A204.1 (cell line): ENCODE measurements around the gene PHLPP1.

Experiments used
- FAIRE-seq: peaks from 2 replicates; lab custom pipeline; 2012; peaks lifted over from hg19 to GRCh38; lab: Jason Lieb, UNC

The PHLPP1 gene

DNA sequence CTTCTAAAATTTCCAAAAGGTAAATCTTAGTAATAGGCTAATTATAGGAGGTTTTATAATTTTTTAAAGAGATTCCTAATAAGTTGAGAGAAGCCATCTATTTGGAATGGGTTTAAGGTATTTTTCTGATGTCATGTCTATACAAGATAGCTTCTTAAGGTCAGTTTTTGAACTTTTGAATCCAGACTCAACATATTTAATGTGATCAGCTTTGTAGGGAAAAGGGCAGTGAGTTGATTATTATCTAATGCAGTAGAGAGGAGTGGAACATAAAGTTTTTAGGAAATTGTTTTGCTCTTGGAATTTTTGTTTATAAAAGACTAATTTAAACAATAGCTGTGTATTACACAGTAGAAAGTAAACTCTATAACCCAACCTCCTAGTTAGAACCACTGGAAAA, 96.3 kb downstream of the PHLPP1 start:
- FAIRE-seq, result no peak

DNA sequence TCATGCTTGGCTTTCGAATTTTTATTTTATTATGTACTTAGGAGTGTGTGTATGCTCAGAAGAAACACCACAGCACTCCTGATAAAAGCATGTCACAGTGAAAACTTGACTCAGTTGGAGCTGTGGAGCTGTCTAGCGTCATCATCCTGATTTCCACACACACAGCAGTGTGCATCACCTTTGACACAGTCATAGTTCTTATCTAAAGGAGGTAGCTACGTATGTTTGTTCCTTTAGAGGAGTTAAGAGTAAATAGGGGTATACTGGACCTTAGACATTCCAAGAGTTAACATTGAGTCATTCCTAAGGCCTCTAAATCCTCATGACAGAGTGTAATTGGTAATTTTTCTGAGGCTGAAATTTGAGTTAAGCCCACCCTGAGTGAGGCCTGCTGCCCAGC, 96.9 kb downstream of the PHLPP1 start:
- FAIRE-seq, result no peak

DNA sequence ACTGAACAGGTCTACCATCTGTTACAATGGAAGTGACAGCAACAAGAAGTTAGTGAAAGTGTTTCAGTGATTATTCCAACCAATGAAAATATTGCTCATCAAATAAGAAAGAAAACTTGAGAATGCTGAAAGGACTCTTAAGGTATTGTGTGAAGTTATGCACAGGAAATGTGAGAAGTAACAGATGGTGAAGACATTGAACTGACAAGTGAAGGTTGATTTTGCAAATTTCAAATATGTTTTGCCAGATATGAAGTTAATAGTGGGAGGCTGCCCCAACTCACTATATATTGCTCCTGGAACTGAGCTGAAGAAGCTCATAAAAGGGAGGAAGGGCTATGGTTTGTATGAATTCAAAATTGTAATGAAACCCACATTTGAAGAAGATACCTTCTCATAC, 97.5 kb downstream of the PHLPP1 start:
- FAIRE-seq, result no peak

DNA sequence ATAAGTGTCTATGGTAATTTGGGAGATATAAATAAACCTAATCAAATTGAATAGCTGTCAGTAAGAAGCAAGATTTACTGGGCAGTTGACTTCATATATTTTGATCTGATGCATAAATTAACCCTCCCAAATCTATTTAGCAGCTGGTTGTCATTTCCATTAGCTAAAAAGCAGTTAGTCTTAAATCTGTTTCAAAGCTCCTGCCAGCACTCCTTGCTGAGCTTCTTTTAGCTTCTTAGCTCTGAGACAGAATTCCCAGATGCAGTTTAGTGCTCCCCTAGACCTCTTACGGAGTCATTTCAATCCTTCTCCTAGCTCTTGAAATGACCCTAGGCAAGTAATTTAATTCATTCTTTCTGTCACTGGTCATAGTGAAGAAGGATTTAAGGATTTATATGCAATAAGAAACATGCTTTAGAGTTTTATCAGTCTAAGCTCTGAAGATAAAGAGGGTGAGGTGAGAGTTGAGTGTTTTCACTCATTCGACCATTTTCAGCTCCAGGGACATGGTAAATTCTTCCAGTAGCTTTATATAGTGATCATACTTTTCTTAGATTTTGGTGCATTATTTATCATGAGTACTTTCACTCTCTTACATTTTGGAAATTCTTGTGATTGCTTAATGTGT, 98.9 kb downstream of the PHLPP1 start:
- FAIRE-seq, result no peak

DNA sequence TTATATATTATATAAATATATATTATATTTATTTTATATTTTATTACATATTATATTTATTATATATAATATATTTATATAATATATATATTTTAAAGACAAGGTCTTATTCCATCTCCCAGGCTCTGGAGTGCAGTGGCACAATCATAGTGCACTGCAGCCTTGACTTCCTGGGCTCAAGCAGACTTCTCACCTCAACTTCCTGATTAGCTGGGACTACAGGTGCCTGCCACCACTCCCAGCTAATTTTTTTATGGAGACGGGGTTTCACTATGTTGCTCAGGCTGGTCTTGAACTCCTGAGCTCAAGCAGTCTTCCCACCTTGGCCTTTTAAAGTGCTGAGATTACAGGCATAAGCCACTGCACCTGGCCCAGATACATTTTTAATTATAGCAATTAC, 110.0 kb downstream of the PHLPP1 start:
- FAIRE-seq, result peak; percentile 85

DNA sequence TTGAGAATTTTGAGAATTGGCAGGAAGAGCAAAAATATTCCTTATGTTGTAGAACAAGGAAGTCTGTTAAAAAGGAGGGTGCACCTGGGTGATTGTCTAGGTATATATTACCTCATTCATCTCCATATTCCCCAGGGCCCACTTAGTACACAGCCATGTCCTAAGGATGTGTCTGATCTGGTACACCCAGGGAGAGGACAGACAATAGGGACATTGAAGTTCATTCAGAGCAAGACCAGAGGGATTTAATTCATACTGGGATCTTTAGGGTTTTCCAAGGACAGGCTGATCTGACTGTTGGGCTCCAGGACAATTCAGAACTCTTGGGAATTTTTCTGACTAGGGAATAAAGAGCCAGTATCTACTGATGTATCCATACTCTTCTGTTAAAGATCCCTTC, 112.1 kb downstream of the PHLPP1 start:
- no peak for FAIRE-seq

DNA sequence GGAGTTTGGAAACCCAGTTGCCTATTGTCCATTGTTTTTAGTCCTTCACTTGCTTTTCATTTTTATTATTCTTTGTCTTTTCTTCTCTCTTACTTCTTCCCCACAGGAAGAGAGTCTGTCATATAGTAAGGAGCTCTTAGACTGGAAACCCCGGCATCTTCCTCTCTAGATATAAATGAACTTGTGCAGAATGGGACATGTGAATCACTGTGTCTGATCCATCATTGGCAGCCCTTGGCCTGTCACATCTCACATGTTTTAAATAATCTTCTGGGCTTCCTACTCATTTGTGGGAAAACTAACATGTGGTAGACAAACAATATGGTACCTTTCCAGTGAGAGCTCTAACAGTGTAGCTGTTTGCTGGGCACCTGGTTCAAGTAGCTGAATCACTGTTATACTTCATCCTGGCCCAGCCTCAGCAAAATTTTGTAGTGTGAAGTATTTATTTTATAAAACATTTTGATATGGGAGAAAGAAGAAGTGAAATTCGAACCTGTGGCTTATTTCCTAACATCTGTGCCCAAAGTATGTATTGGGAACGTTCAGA, 112.8 kb downstream of the PHLPP1 start:
- FAIRE-seq, result no peak

DNA sequence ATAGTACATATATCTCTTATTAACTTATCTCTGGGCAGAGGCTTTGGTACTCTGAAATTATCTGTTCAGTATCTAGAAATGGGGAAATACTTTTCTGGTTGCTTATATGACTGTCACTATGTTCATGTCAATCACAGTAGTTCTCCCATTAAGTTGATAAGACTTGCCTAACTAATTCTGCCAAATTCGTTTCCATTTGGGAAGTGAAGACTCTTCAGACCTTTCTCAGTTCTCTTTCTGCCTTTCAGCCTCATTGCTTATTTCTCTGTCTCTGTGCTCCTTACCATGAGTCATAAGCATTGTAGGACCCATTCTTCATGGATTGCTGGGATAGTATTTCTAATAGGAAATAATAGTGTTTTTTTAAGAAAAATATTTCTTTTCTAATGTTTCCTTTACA, 113.5 kb downstream of the PHLPP1 start:
- FAIRE-seq, result no peak

DNA sequence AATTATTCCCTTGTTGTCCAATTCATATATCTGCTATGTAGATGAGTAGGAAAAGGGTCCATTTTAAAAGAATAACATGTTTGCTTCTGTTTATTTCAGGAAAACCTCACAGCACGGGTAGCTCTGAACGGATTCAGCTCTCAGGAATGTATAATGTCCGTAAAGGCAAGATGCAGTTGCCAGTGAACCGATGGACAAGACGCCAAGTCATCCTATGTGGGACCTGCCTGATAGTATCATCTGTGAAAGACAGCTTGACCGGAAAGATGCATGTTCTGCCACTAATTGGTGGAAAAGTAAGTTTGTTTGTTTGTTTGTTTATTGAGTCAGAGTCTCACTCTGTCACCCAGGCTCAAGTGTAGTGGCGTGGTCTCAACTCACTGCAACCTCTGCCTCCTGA, 114.6 kb downstream of the PHLPP1 start:
- FAIRE-seq, result no peak

DNA sequence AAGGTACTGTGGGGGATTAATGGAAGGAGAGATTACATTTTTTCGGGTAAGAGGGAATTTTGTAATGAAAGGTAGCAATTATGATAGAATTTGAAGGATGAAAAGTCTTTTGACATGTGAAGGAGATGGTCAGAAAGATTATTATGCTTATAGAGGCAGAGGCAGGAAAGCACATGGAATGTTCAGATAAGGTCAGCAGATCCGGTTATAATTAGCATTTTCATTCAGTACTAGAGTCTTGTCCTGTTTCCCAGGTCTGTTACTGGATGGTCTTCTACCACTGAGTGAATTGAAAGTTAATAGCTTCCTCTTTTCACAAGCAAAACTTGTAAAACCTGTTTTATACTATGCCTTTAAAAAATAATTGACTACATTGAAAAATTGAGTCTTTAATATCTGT, 116.9 kb downstream of the PHLPP1 start:
- FAIRE-seq, result no peak

DNA sequence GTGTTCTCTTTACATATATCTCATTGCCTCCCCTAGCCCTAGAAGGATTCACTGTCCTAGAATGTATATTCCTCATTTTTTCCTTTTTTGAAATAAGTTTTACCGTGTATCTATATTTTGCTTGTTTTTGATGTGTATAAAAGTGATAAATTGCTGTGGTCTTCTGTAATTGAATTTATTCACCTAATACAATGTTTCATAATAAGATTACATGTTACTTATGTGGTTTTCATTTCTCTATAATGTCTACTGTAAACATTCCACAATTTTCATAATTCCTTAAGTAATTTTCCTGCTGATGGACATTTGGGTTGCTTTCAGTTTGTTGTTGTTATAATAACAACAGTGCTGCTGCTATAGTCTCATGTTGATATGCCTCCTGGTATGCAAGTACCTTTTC, 118.2 kb downstream of the PHLPP1 start:
- no peak for FAIRE-seq

DNA sequence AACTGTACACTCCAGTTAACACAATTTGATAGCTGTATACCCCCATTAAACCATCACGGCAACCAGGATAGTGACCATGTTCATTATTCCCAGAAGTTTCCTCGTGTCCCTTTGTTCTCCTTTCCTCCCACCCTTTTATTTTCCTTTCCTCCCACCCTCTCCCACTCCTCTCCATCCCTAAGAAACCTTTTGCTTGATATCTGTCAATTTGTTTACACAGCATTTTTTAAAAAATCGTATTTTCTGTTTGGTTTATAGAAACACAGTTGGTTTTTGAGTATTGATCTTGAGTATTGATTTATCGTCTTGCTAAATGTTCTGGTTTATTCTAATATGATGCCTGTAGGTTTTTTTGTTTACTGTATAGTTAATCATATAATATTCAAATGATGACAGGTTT, 119.4 kb downstream of the PHLPP1 start:
- FAIRE-seq, result no peak

DNA sequence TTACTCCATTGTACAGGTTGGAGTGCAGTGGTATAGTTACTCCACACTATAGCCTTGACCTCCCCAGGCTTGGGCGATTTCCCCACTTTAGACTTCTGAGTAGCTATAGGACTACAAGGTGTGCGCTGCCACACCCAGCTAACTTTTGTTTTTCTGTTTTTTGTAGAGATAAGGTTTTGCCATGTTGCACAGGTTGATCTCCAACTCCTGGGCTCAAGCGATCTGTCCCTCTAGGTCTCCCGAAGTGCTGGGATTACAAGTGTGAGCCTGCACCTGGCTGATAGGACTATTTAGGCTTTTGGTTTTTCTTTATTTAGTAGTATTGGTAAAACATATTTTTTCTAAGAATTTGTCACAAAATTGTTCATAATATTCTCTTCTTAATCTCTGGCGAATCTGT, 121.7 kb downstream of the PHLPP1 start:
- FAIRE-seq, result no peak

DNA sequence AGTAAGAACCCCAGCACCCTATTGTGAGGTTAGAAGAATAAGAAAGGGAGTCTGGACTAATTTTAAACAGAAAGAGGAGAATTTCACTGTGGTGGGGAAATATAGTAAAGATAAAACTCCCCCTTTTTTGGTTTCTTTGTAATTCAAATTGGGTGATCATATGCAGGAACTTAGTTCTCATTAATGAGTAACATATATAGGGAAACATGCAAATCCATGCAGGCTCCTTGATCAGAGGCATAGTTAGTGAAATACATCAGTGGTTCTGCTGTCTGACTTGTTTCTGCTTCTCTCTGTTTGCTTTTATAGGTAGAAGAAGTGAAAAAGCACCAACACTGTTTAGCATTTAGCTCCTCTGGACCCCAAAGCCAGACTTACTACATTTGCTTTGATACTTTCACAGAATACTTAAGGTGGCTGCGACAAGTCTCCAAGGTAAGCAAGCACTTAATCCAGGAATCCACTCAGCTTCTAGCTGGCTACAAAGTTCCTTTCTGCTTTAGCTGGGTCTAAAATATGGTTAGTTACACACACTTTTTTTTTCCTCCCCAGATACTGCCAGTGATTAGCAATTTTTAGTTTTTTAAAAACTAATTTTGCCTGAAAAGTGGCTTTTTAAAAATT, 123.2 kb downstream of the PHLPP1 start:
- no peak for FAIRE-seq

DNA sequence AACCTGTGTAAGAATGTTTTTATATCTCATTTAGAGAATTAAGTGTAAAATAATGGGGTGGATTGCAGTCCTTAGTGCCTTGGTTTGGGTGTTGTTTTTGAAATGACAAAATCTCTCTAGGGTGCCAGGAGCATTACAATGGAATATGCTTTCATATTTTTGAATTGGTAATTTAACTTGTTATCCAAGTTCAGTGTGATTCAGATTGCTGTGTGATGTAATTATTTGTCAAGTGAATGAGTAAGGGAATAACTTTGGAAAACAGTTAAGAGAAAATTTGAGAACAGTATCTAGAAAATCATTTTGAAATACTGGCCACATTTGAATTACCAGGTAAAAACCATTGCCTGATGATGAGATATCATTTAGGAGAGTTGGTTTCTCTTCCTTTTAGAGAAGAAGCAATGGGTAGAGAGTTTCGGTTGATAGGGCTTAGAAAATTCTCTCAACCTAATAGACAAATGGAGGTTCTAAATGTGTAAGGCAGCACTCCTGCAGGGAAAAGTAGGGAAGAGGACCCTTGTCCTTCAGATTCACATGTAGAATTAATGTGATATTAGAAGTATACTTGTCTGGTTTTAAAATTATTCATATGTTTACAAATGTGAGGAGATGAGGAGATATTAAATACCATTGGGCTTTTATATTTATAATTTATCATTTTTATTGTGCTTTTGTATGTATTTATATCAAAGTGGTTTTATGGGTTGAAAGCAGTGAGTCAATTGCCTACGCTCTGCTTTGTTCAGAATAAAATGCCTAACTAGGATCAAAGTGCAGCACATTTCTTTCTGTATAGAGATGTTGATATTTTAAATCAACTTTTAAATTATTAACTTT, 124.8 kb downstream of the PHLPP1 start:
- FAIRE-seq, result no peak

DNA sequence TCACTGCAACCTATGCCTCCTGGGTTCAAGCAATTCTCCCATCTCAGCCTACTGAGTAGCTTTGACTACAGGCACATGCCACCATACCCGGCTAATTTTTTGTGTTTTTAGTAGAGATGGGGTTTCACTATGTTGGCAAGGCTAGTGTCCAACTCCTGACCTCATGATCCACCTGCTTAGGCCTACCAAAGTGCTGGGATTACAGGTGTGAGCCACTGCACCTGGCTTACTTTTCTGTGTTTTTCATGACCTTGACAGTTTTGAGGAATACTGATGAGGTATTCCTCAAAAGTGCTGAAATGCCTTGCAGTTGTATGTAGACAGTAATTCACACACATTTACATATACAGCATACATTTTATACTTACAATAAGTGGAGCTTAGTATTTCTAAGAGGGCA, 126.1 kb downstream of the PHLPP1 start:
- no peak for FAIRE-seq

DNA sequence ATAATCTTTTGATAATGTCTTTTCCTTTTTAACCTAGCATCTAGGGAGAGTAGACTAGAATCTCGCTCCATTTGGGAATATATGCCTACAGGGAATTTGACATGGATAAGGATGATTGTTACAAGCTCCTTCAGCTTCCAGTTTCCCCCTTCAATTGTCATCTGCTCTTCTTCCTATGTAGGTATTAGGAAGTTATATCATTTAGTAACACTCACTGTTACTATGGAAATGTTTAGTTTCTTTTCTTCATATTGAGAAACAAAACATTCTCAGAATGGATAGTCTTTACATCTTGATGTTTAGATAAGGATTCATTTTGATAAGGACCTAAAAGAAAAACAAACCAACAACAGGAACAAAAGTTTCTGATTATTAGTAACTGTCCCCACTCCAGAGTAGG, 127.6 kb downstream of the PHLPP1 start:
- no peak for FAIRE-seq

DNA sequence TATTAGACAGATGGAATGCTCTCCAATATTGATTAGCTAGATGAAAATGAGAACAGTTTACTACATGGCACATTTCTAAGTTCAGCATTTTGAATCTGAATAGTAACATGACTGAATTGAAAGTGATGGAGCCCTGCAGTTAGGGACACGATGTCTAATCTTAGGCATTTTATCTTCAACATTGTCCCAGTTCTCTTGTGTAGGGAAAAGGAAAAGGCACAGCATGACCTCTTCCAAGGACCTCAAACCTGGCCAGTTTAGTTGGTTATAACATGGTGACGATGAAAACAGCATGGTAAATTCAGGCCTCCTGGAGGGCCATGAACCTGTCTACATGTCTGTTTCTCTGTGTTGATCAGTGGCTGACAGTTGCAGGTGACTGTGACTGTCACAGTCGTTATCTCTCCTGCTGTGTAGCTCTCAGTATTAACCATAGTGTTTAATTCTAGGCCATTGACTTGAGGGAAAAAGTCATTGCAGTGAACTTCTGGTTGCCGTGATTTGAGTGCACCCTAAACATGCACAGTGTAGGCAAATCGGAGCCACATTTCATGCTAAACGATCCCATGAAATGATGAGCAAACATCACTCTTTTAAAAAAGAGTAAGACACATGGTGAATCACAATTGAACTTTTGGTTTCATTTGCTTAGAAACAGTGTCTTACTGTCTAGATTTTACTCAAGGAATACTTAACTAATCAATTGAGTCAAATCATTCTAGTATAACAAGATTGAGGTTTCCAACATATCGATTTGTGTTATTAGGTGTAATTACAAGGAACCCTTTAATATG, 129.7 kb downstream of the PHLPP1 start:
- no peak for FAIRE-seq

DNA sequence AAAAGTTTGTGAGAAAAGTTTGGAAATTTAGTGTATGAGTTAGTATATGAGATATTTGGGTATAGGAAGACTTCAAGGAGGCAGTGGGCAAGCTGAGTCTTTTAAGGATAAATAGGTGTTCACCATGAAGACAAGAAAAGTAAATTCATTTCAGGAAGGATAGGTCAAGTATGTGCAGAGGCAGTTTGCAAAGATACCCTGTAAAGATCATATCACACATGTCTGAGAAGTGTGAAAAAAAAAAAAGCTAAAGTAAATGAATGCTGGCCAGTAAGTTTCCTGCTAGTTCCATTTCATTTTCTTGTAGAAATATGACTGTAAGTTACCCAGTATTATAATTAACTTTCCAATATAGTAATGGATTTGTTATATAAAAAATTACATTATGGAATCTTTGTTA, 131.0 kb downstream of the PHLPP1 start:
- FAIRE-seq, result no peak

DNA sequence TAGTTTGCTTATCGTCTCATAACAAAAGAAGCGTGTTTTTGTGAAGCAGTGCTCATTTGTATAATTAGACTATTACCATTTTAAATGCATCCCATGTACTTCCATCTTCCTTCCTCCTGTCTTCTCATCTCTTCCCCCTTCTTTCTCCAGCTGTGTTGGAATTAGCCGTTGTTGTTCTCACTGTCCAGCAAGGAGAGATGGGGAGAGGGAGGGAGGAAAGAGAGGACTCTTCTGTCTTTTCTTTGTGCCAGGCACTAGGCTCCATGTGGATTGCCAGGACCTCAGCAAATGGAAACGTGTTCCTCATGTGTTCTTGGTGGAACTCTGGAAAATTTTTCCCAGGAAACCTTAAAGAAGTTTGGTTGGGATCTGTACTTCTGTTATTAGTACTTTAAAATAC, 131.7 kb downstream of the PHLPP1 start:
- FAIRE-seq, result no peak

DNA sequence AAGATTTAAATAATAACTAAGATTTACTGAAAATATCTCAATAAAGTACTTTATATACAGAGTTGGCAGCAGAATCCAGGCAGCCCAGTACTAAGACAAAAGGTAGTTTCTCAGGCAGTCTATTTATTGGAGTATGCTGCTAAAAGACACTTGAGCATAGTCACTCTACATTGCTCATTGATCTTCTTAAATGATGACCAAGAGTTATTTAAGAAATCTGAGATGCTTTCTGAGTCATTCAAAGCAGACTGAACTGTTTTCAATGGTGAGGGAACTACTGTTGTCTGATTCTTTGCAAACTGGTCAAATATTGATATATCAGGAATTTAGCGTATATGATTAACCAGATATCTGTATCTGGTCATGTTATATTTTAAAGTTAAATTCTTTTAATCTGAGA, 133.6 kb downstream of the PHLPP1 start:
- FAIRE-seq, result no peak

DNA sequence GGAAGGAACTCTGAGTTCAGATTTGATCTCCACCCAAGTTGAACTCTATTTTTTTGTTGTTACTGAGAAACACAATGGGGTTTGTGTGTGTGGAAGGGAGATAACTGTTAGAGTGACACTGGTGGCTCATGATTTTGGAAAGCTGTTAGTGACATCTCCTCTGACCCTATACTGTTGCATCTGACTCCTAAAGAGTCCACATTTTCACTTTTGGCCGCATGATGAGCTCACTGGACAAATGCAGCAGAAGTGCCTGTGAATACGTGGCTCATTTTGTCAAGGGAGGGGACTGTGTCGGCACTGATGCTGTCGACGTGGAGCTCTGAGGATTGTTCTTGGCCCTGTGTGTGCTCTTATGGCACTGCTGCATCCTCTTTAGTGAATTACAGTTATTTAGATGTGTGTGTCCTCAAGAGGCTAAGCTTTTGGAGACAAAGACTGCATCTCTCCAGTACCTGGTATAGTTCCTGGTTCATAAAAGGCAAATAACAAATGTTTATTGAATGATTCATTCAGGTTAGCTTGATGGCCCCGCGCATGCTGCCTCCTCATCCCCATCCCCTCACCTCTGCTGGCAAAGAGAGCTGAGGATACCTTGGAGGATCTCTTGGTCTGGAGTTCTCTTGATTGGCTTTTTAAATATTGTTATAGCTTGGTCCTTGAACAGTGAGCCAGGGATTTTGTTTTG, 135.4 kb downstream of the PHLPP1 start:
- FAIRE-seq, result no peak
